ENCODE measurements around the gene ZNF763.
A peak's percentile ranks its signal among the peaks of the same experiment; 100 is the strongest.
"Not testable (repeated sequence)": the region's sequence is repeated elsewhere in the genome, so short reads cannot be mapped to it uniquely, and the experiment has no call there.

Gene ZNF763

GRCh38 chr19:11973019-11973810, 8.4 kb downstream of the ZNF763 start:
- DNase-seq: no peak

- no peak for DNase-seq
Observed at GRCh38 chr19:11978492-11979100, 13.8 kb downstream of the ZNF763 start.

GRCh38 chr19:11979527-11979926, 14.7 kb downstream of the ZNF763 start:
- no peak for DNase-seq

- DNase-seq: no peak
Observed at GRCh38 chr19:11982526-11982925, 17.7 kb downstream of the ZNF763 start.

GRCh38 chr19:11984986-11985385, 20.1 kb downstream of the ZNF763 start:
- DNase-seq: no peak

GRCh38 chr19:11986754-11987153, 21.9 kb downstream of the ZNF763 start:
- DNase-seq: no peak

- peak; percentile 73 to 75 for DNase-seq
Observed at GRCh38 chr19:11987405-11988281, 22.8 kb downstream of the ZNF763 start.

- DNase-seq: no peak
Observed at GRCh38 chr19:11989112-11989456, 24.2 kb downstream of the ZNF763 start.

- not testable (repeated sequence) for DNase-seq
Observed at GRCh38 chr19:11991921-11992320, 27.1 kb downstream of the ZNF763 start.

GRCh38 chr19:11995174-11995573, 30.3 kb downstream of the ZNF763 start:
- DNase-seq: no peak

GRCh38 chr19:12000152-12000981, 35.5 kb downstream of the ZNF763 start:
- no peak for DNase-seq

- no peak for DNase-seq
Observed at GRCh38 chr19:12015015-12015752, 50.3 kb downstream of the ZNF763 start.

- no peak for DNase-seq
Observed at GRCh38 chr19:12015753-12016116, 50.9 kb downstream of the ZNF763 start.

Measured in cerebellar nuclear complex (tissue), 1 donor.